ENCODE results near the gene MMP13.

Gene MMP13

DNA sequence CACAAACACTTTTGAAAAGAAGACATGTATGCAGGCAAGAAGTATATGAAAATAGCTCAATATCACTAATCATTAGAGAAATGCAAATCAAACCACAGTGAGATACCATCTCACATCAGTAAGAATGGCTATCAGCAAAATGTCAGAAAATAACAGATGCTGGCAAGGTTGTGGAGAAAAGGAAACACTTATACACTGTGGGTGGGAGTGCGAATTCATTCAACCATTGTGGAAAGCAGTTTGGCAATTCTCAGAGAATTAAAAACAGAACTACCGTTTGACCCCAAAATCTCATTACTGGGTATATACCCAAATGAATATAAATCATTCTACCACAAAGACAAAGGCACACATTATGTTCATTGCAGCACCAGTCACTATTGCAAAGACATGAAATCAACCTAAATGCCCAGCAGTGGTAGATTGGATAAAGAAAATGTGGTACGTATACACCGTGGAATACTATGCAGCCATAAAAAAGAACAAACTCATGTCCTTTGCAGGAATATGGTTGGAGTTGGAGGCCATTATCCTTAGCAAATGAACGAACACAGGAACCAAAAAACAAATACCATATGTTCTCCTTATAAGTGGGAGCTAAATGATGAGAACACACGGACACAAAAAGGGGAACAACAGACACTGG lies 18.5 kb downstream of the MMP13 start:
- in situ Hi-C loops (cut with MboI; ENCODE audit: low sequenced_read_pairs) = loop anchor here (25.0 kb wide), 1 partner anchor 200 kb away; no protein-coding TSS in a partner anchor

DNA sequence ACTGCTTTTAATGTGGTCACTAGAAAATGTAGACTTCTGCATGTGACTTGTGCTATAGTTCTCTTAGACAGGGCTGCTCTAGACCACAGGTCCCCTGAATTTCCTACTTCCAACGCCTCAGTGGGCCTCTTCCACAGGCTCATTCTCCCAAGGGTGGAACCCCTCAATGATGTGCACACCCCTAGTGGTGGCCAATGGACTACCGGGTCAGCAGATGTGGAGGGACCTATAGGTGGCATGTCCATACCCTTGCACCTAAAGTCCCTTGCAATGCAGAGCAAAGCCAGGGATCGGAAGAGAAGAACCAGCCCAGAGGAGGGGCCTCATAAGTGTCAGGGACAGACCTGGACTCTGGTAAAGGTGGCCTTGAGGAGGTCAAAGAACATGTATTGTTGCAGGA lies 20.0 kb downstream of the MMP13 start:
- in situ Hi-C loops (cut with MboI; ENCODE audit: low sequenced_read_pairs) = loop anchor here (25.0 kb wide), 1 partner anchor 198 kb away; no protein-coding TSS in a partner anchor

DNA sequence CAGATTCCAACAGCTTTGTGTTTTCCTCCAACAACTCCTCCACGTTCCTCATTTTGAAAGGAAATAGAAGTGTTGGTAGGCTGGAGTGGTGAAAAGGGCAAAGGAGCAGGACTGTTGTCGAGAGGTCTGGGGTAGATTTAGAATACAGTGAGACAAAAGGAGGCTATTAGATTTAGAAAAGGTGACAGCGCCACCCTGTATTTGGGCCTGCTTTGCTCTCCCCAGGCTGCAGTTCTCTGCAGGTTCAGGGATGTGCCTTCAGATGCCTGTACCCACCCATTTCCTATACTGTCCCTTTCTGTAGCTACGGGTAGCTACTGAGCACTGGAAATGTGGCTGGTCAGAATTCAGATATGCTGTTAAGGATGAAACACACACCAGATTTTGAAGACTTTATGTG lies 20.8 kb downstream of the MMP13 start:
- in situ Hi-C loops (cut with MboI; ENCODE audit: low sequenced_read_pairs) = loop anchor here (25.0 kb wide), 1 partner anchor 197 kb away; no protein-coding TSS in a partner anchor

- in situ Hi-C loops (cut with MboI; ENCODE audit: low sequenced_read_pairs) = loop anchor here (25.0 kb wide), 1 partner anchor 196 kb away; no protein-coding TSS in a partner anchor
Observed at GRCh38 chr11:102933627-102934026, 21.9 kb downstream of the MMP13 start.

DNA sequence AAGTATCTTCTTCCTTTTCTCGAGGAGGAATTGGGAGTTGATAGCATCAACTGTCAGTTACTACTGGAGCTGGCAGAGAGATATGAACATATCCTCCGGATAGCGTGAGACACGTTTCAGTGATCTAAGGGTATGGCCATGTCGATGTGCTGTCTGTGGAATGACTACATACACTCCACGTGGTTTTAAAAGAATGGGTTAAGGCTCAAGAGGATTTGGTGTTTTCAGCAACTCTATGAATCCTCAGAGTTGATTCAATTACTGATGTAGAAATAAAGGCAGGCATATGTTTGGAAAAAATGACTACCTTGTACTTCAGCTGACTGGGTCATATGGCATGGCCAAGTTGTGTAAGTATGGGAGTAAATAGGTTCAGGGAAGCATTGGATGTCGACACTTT lies 22.9 kb downstream of the MMP13 start:
- in situ Hi-C loops (cut with MboI; ENCODE audit: low sequenced_read_pairs) = loop anchor here (25.0 kb wide), 1 partner anchor 195 kb away; no protein-coding TSS in a partner anchor

GRCh38 chr11:102930451-102930850 lies 25.1 kb downstream of the MMP13 start:
- in situ Hi-C loops (cut with MboI; ENCODE audit: low sequenced_read_pairs) = loop anchor here (25.0 kb wide), 1 partner anchor 193 kb away; no protein-coding TSS in a partner anchor

DNA sequence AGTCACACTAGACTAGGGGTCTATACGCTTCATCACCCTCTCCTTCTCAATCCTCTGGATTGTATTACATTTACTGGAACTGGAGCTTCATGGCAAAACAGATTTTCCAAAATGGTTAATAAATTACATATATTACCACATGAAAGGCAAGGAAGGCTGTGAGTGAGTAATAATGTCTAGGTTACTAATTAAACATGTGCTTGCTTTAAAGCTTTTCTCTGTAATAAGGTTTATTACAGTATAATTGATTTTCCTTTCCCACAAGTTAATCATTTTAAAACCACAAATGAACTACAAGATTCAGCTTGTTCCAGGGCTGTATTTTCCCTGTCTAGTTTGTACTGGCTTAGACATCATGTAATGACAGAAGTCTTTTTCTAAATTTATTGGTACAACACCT lies 25.6 kb downstream of the MMP13 start:
- in situ Hi-C loops (cut with MboI; ENCODE audit: low sequenced_read_pairs) = loop anchor here (25.0 kb wide), 1 partner anchor 193 kb away; no protein-coding TSS in a partner anchor

DNA sequence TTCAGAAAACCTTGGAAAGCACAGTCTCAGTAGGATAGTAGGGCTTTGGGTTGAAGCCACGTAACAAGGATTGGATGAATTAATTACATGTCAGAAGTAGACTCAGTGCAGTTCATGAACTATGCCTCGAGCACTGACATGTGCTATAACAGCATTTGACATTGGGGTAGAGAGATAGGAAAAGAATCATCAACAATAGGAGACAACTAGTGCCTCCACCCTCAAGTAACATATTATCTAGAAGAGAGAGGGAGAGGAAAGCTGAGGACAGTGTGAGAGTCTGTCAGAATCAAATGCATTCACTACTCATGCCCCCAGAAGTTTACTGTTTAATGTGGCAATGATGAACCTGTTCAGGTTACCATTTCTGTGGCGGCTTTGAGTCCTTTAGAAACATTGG lies 26.4 kb downstream of the MMP13 start:
- in situ Hi-C loops (cut with MboI; ENCODE audit: low sequenced_read_pairs) = loop anchor here (25.0 kb wide), 1 partner anchor 192 kb away; no protein-coding TSS in a partner anchor

DNA sequence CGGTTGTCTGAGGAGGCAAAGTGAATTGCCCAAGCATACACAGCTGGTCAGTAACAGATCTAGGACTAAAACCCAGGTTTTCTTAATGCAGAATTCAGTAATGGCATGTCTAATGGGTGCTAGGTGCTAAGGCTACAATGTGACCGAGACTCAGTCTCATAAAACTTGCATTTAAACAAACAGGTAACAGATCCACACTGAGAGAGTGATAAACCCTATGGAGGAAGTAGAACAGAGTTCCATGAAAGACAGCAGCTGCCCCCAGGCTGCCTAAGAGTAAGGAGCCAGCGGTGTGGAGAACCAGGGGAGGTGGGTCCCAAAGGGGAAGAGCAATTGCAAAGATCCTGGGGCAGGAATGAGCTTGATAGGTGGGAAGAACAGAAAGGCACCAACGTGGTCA lies 27.3 kb downstream of the MMP13 start:
- in situ Hi-C loops (cut with MboI; ENCODE audit: low sequenced_read_pairs) = loop anchor here (25.0 kb wide), 1 partner anchor 191 kb away; no protein-coding TSS in a partner anchor

- in situ Hi-C loops (cut with MboI; ENCODE audit: low sequenced_read_pairs) = loop anchor here (25.0 kb wide), 1 partner anchor 190 kb away; no protein-coding TSS in a partner anchor
Observed at GRCh38 chr11:102927624-102927990, 27.9 kb downstream of the MMP13 start.

DNA sequence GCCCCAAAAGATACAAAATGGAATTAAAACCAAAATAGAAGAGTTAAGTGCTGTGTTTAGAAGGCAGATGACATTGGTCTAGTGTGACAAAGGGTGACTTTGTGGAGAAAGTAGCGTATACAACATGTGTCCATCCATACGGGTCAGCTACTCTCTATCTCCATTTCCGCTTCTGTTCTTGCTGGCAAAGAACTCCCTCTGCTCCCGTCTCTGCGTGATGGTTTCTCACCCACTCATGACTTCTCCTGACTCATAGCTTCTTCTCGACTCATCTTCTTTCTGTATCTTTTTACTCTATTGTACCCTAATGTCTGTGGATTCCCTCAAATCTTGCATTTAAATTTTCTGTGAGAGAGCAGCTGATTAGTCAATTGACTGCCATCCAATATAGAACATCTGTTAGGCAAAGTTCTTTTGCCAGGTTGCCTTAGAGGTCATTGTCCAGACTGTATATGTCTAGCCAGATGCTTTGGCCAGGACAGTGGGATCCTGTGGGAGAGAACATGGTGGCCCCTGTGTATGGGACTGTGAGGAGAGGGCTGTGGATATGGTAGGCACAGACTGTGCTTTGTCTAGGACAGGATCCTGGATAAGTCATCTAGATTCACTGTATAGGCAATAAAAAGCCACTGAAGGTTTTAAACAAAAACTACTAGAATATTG lies 28.4 kb downstream of the MMP13 start:
- in situ Hi-C loops (cut with MboI; ENCODE audit: low sequenced_read_pairs) = loop anchor here (25.0 kb wide), 1 partner anchor 190 kb away; no protein-coding TSS in a partner anchor

GRCh38 chr11:102926517-102926916 lies 29.0 kb downstream of the MMP13 start:
- in situ Hi-C loops (cut with MboI; ENCODE audit: low sequenced_read_pairs) = loop anchor here (25.0 kb wide), 1 partner anchor 189 kb away; no protein-coding TSS in a partner anchor

GRCh38 chr11:102925988-102926387 lies 29.5 kb downstream of the MMP13 start:
- in situ Hi-C loops (cut with MboI; ENCODE audit: low sequenced_read_pairs) = loop anchor here (25.0 kb wide), 1 partner anchor 189 kb away; no protein-coding TSS in a partner anchor

- in situ Hi-C loops (cut with MboI; ENCODE audit: low sequenced_read_pairs) = loop anchor here (25.0 kb wide), 1 partner anchor 188 kb away; no protein-coding TSS in a partner anchor
Observed at GRCh38 chr11:102924851-102925380, 30.6 kb downstream of the MMP13 start.

- in situ Hi-C loops (cut with MboI; ENCODE audit: low sequenced_read_pairs) = no loop called here
Observed at GRCh38 chr11:102921587-102922220, 33.8 kb downstream of the MMP13 start.

- in situ Hi-C loops (cut with MboI; ENCODE audit: low sequenced_read_pairs) = no loop called here
Observed at GRCh38 chr11:102920118-102920684, 35.3 kb downstream of the MMP13 start.

DNA sequence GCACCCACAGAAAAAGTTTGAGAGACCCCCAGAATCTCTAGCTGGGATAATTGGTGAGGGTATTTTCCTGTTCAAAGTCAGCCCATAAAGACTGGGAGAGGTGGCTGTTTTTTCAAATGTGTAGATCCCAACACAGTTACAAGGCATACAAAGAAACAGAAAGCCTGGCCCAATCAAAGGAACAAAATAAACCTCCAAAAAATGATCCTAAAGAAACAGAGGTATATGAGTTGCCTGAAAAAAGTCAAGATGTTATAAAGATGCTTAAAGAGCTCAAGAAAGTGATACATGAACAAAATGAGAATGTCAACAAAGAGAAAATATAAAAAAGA lies 40.5 kb downstream of the MMP13 start:
- in situ Hi-C loops (cut with MboI; ENCODE audit: low sequenced_read_pairs) = no loop called here

DNA sequence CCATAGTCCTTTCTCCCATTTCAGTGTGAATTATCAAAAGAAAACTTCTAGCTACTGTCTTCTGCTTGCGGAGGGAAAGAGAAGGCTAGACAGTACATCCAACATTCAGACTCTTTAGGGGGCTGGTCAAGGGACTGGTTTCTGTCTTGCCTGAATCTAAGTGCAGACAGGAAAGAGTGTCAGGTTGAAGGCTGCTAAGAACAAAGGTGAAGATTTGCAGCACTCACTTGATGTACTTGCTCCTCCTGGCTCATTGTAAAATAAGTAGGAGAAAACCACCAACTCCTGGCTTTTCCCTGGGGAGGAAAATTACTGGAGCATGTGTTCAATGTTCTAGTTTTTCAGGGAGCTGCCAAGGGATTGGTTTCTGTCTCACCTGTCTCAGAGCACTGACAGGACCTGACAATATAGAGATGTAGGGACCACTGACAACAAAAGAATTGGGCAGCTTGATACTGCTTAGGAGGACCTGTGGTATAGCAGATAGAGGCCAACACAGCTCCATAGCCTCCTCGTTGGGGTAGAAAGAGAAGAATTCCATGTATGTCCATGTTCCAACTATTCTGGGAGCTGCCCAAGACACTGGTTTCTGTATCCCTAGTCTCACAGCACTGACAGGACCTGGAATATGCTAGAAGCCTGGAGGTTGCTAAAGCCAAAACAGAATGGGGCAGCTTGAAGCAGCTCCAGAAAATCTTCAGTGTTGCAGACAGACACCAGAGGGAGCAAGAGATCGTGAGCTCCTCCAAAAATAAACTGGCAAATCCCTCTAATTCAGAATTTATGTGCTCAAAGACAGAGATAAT lies 41.1 kb downstream of the MMP13 start:
- in situ Hi-C loops (cut with MboI; ENCODE audit: low sequenced_read_pairs) = no loop called here

- in situ Hi-C loops (cut with MboI; ENCODE audit: low sequenced_read_pairs) = no loop called here
Observed at GRCh38 chr11:102912482-102912830, 43.1 kb downstream of the MMP13 start.
